ENCODE measurements around the gene VIPR2. TPM values are rescaled to one million over a fixed set of nuclear protein-coding genes. Genes with fewer than 3 reads are reported as not detected.
A peak's percentile ranks its signal among the peaks of the same experiment; 100 is the strongest.

VIPR2 gene
- total and polyA plus RNA-seq, 4 donors: 0.02 to 0.91 (median 0.73) TPM

GRCh38 chr7:159063046-159063840 is 81.4 kb downstream of the VIPR2 start:
- peaks cover 0 to 2% (median 0%) of the 10 kb centered on the region in 4 donors for H3K9me3 ChIP-seq (ENCODE audit: control insufficient read depth in 4 of 4, insufficient read depth in 3 of 4, low read length in 3 of 4)
- H3K9ac ChIP-seq (ENCODE audit: insufficient read depth in 1 of 2, low read length in 2 of 2): no peak overlapping the region
- no peaks in the 10 kb centered on the region for H3K36me3 ChIP-seq (ENCODE audit: control insufficient read depth in 4 of 4, insufficient read depth in 4 of 4, low read length in 4 of 4)
- no peak overlapping the region for H3K4me3 ChIP-seq
- TF ChIP-seq CTCF (IDR thresholded peaks at IDR 0.05; ENCODE audit: control extremely low read depth, extremely low read depth): no peak
- WGBS, 2 donors: 93 to 95% methylated on average over 48 to 56 of the region's 56 CpGs
- ATAC-seq (ENCODE audit: insufficient read depth, low FRiP score) (no peak), DNase-seq (no peak)
- peaks cover 0 to 6% (median 0%) of the 10 kb centered on the region in 5 donors for H3K4me1 ChIP-seq (ENCODE audit: control insufficient read depth in 5 of 5, insufficient read depth in 5 of 5, low read length in 5 of 5)
- no peak overlapping the region for H3K27ac ChIP-seq (ENCODE audit: low read depth in 1 of 2, low read length in 1 of 2)
- peaks cover 0 to 4% (median 0%) of the 10 kb centered on the region in 3 donors for H3K27me3 ChIP-seq (ENCODE audit: control insufficient read depth in 3 of 3, insufficient read depth in 3 of 3, low read length in 2 of 3)

- ATAC-seq (ENCODE audit: insufficient read depth, low FRiP score): no peak
- DNase-seq: no peak
- no peak for TF ChIP-seq CTCF (IDR thresholded peaks at IDR 0.05; ENCODE audit: control extremely low read depth, extremely low read depth)
- 93 to 94% methylated on average over 8 of the region's 8 CpGs for WGBS, 2 donors
- Histone ChIP-seq H3K9ac (ENCODE audit: insufficient read depth in 1 of 2, low read length in 2 of 2) (no peak overlapping the region), H3K9me3 (ENCODE audit: control insufficient read depth in 4 of 4, insufficient read depth in 3 of 4, low read length in 3 of 4) (peaks cover 0 to 5% (median 0%) of the 10 kb centered on the region in 4 donors), H3K27ac (ENCODE audit: low read depth in 1 of 2, low read length in 1 of 2) (no peak overlapping the region), H3K36me3 (ENCODE audit: control insufficient read depth in 4 of 4, insufficient read depth in 4 of 4, low read length in 4 of 4) (no peaks in the 10 kb centered on the region), H3K27me3 (ENCODE audit: control insufficient read depth in 3 of 3, insufficient read depth in 3 of 3, low read length in 2 of 3) (peaks cover 0 to 4% (median 0%) of the 10 kb centered on the region in 3 donors), H3K4me1 (ENCODE audit: control insufficient read depth in 5 of 5, insufficient read depth in 5 of 5, low read length in 5 of 5) (no peaks in the 10 kb centered on the region), H3K4me3 (no peak overlapping the region)
Observed at GRCh38 chr7:159062569-159062968, 82.1 kb downstream of the VIPR2 start.

- peaks cover 0 to 5% (median 0%) of the 10 kb centered on the region in 4 donors for H3K9me3 ChIP-seq (ENCODE audit: control insufficient read depth in 4 of 4, insufficient read depth in 3 of 4, low read length in 3 of 4)
Observed at GRCh38 chr7:159061674-159062212, 82.9 kb downstream of the VIPR2 start.

More at GRCh38 chr7:159061674-159062212, 82.9 kb downstream of the VIPR2 start:
- Histone ChIP-seq H3K27me3 (ENCODE audit: control insufficient read depth in 3 of 3, insufficient read depth in 3 of 3, low read length in 2 of 3) (peaks cover 0 to 4% (median 0%) of the 10 kb centered on the region in 3 donors), H3K9ac (ENCODE audit: insufficient read depth in 1 of 2, low read length in 2 of 2) (no peak overlapping the region), H3K4me3 (no peak overlapping the region), H3K4me1 (ENCODE audit: control insufficient read depth in 5 of 5, insufficient read depth in 5 of 5, low read length in 5 of 5) (no peaks in the 10 kb centered on the region), H3K27ac (ENCODE audit: low read depth in 1 of 2, low read length in 1 of 2) (no peak overlapping the region), H3K36me3 (ENCODE audit: control insufficient read depth in 4 of 4, insufficient read depth in 4 of 4, low read length in 4 of 4) (no peaks in the 10 kb centered on the region)
- DNase-seq (peak; percentile 12 to 61 (median 61)), ATAC-seq (ENCODE audit: insufficient read depth, low FRiP score) (peak; percentile 9)
- no peak for TF ChIP-seq CTCF (IDR thresholded peaks at IDR 0.05; ENCODE audit: control extremely low read depth, extremely low read depth)
- WGBS, 2 donors: 39 to 52% methylated on average over 44 of the region's 44 CpGs

All from lung (tissue), 12 donors.